Measurements from ENCODE around the gene SEMG2.

The SEMG2 gene

DNA sequence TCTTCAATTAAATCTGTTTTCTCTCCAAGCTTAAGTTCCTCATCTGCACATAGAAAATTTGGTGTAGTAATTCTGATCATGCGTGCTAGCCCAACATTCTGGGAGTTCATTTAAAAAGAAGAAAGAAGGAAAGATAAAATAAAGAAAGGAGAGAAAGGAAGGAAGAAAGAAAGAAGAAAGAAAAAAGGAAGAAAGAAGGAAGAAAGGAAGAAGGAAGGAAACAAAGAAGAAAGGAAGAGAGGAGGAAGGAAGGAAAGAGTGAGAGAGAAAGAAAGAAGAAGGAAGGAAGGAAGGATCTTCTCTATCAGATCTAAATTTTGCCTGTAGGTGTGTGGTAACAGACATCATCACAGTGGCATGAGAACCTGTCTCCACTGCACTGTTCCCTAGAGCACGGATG is 17.0 kb downstream of the SEMG2 start:
- ChIA-PET POLR2A (no interaction called here), CTCF (interaction anchor here (1.0 kb wide), 1 partner anchor 194 kb away, joined by 4 read pairs; no protein-coding TSS in a partner anchor)
- no peak for DNase-seq (ENCODE audit: low read depth, low spot score)
- no peak overlapping the region for H3K4me3 ChIP-seq (ENCODE audit: low read depth, low read length)
- TF ChIP-seq CTCF (IDR thresholded peaks at IDR 0.05; ENCODE audit: insufficient read depth, low read length, missing control alignments) = no peak

DNA sequence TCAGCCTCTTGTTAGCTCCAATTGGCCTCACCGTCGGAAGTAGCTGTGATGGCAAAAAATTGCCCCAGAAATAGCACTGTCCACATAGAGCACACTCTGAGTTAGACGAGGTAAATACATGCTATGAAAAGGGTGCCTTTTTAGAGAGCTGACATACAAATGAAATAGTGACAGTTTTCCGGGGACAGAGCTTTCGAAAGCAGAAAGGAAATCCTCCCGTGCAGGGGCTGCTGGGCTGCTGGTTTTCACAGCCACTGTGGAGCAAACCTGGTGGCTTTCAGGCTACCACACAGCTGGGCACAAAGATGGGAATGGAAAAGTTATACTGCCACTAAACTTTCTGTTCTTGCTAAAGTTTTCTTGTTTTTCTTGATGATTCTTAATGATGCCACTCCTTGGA is 24.9 kb downstream of the SEMG2 start:
- DNase-seq (ENCODE audit: low read depth, low spot score) = no peak
- CTCF ChIA-PET = no interaction called here
- TF ChIP-seq CTCF (IDR thresholded peaks at IDR 0.05; ENCODE audit: insufficient read depth, low read length, missing control alignments) = no peak
- POLR2A ChIA-PET = no interaction called here
- H3K4me3 ChIP-seq (ENCODE audit: low read depth, low read length) = no peak overlapping the region

DNA sequence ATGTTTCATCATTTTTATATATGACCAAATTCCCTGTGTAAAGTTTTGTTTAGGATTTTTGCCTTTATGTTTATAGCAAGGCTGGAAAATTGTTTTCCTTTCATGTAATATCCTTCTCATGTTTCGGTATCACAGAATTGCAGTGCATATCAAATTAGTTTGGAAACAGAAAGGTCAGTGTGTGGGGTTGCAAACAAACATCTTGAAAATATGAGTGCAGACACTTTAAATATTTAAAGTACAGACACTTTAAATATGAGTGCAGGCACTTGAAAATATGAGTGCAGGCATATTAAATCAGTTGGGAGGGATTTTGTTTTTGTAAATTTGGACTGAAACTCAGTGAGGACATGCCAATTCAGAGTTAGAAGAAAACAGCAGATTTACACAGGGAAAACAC is 26.7 kb downstream of the SEMG2 start:
- POLR2A ChIA-PET = no interaction called here
- no peak overlapping the region for H3K4me3 ChIP-seq (ENCODE audit: low read depth, low read length)
- CTCF ChIA-PET = no interaction called here
- TF ChIP-seq CTCF (IDR thresholded peaks at IDR 0.05; ENCODE audit: insufficient read depth, low read length, missing control alignments) = no peak
- no peak for DNase-seq (ENCODE audit: low read depth, low spot score)

GRCh38 chr20:45248609-45249008 is 27.4 kb downstream of the SEMG2 start:
- H3K4me3 ChIP-seq (ENCODE audit: low read depth, low read length) = no peak overlapping the region
- DNase-seq (ENCODE audit: low read depth, low spot score) = no peak
- no peak for TF ChIP-seq CTCF (IDR thresholded peaks at IDR 0.05; ENCODE audit: insufficient read depth, low read length, missing control alignments)
- ChIA-PET POLR2A (no interaction called here), CTCF (no interaction called here)

- no peak overlapping the region for H3K4me3 ChIP-seq (ENCODE audit: low read depth, low read length)
- no peak for DNase-seq (ENCODE audit: low read depth, low spot score)
- POLR2A ChIA-PET = no interaction called here
- TF ChIP-seq CTCF (IDR thresholded peaks at IDR 0.05; ENCODE audit: insufficient read depth, low read length, missing control alignments) = no peak
- CTCF ChIA-PET = no interaction called here
These were observed 30.8 kb downstream of the SEMG2 start for GRCh38 chr20:45251884-45252560.

GRCh38 chr20:45253261-45253660 is 32.1 kb downstream of the SEMG2 start:
- TF ChIP-seq CTCF (IDR thresholded peaks at IDR 0.05; ENCODE audit: insufficient read depth, low read length, missing control alignments) = no peak
- ChIA-PET CTCF (no interaction called here), POLR2A (no interaction called here)
- H3K4me3 ChIP-seq (ENCODE audit: low read depth, low read length) = no peak overlapping the region
- no peak for DNase-seq (ENCODE audit: low read depth, low spot score)
